CD14-positive monocyte (primary cell): ENCODE data around the gene PDE6H. TPM values are rescaled to one million over a fixed set of nuclear protein-coding genes. Genes with fewer than 3 reads are reported as not detected.
A peak's percentile ranks its signal among the peaks of the same experiment; 100 is the strongest.

Experiments
- DNase-seq, 3 donors: peaks; one replicate each; pipeline ENCODE4 v3.0.0-alpha.2; 2011 to 2022
- H2AFZ ChIP-seq: 2 replicates; pipeline ENCODE4 v1.6.0; 2012; ENCODE audit warnings: mild to moderate bottlenecking, low read depth, low read length, inconsistent platforms; ENCODE audit not compliant: insufficient read depth, poor library complexity, severe bottlenecking
- H3K27ac ChIP-seq, 2 donors: 1 replicate in 1 of 2; 2 replicates in 1 of 2; pipeline ENCODE4 v1.5.1; 2012 to 2013; ENCODE audit warnings: low read length in 2 of 2, control low read depth in 1 of 2, inconsistent platforms in 1 of 2, low read depth in 1 of 2, mild to moderate bottlenecking in 1 of 2
- H3K27me3 ChIP-seq, 2 donors: one replicate each; pipeline versions ENCODE4 v1.6.0 to v1.6.1; 2011 to 2013; ENCODE audit warnings: low read length in 2 of 2; ENCODE audit not compliant: control insufficient read depth in 2 of 2, insufficient read depth in 2 of 2
- H3K36me3 ChIP-seq, 2 donors: replicated peaks in 1 of 2; 1 replicate in 1 of 2; 2 replicates in 1 of 2; pipeline versions ENCODE4 v1.5.1 to v1.6.1; 2012 to 2013; ENCODE audit warnings: low read length in 2 of 2, control low read depth in 1 of 2, inconsistent platforms in 1 of 2, mild to moderate bottlenecking in 1 of 2; ENCODE audit not compliant: insufficient read depth in 2 of 2, control insufficient read depth in 1 of 2
- H3K4me1 ChIP-seq, 2 donors: 1 replicate in 1 of 2; 2 replicates in 1 of 2; pipeline versions ENCODE4 v1.5.1 to v1.6.1; 2012 to 2013; ENCODE audit warnings: low read length in 2 of 2, control low read depth in 1 of 2, inconsistent platforms in 1 of 2, mild to moderate bottlenecking in 1 of 2, moderate library complexity in 1 of 2; ENCODE audit not compliant: insufficient read depth in 2 of 2, control insufficient read depth in 1 of 2
- H3K4me2 ChIP-seq: replicated peaks from 2 replicates; pipeline ENCODE3; 2012; ENCODE audit warnings: low read length, moderate library complexity, mild to moderate bottlenecking; ENCODE audit not compliant: poor library complexity, severe bottlenecking; ENCODE audit errors: extremely low read depth
- H3K4me3 ChIP-seq, 3 experiments: fragments of 200-600 bp in 1 of 3; sonication (generic) in 1 of 3; replicated peaks in 1 of 3; 1 replicate in 2 of 3; 2 replicates in 1 of 3; pipeline ENCODE4 v1.5.1; 2011 to 2013; ENCODE audit warnings: low read length in 3 of 3, mild to moderate bottlenecking in 3 of 3, control low read depth in 2 of 3, low read depth in 2 of 3, inconsistent platforms in 1 of 3, moderate library complexity in 1 of 3
- H3K79me2 ChIP-seq: 2 replicates; pipeline ENCODE4 v1.6.0; 2012; ENCODE audit warnings: mild to moderate bottlenecking, control low read depth, inconsistent platforms, low read length, moderate library complexity; ENCODE audit not compliant: insufficient read depth
- H3K9ac ChIP-seq: 2 replicates; pipeline ENCODE4 v1.6.0; 2017; ENCODE audit warnings: low read length, mild to moderate bottlenecking; ENCODE audit not compliant: insufficient read depth, poor library complexity, severe bottlenecking
- H3K9me3 ChIP-seq, 2 donors: replicated peaks in 1 of 2; 1 replicate in 1 of 2; 2 replicates in 1 of 2; pipeline versions ENCODE4 v1.5.1 to v1.6.1; 2012 to 2013; ENCODE audit warnings: low read length in 2 of 2, control low read depth in 1 of 2; ENCODE audit not compliant: control insufficient read depth in 1 of 2, insufficient read depth in 1 of 2
- H4K20me1 ChIP-seq: 2 replicates; pipeline ENCODE4 v1.6.0; 2012; ENCODE audit warnings: mild to moderate bottlenecking, low read length, control low read depth, moderate library complexity; ENCODE audit not compliant: insufficient read depth
- H3K27ac Mint-ChIP-seq, 7 donors: one replicate each; pipeline ENCODE4 v1.8.0; 2020; ENCODE audit warnings: mild to moderate bottlenecking in 7 of 7, mixed read lengths in 7 of 7, moderate library complexity in 6 of 7, inconsistent platforms in 2 of 7
- H3K27me3 Mint-ChIP-seq, 3 donors: one replicate each; pipeline ENCODE4 v1.8.0; 2021 to 2022; ENCODE audit warnings: low read depth in 3 of 3, mild to moderate bottlenecking in 3 of 3, mixed read lengths in 3 of 3, moderate library complexity in 3 of 3, inconsistent platforms in 1 of 3
- H3K36me3 Mint-ChIP-seq, 2 donors: one replicate each; pipeline ENCODE4 v1.8.0; 2020; ENCODE audit warnings: mixed read lengths in 2 of 2, inconsistent platforms in 1 of 2, mild to moderate bottlenecking in 1 of 2
- H3K4me1 Mint-ChIP-seq: one replicate; pipeline ENCODE4 v1.8.0; 2020; ENCODE audit warnings: mild to moderate bottlenecking, mixed read lengths
- H3K4me3 Mint-ChIP-seq, 2 donors: one replicate each; pipeline ENCODE4 v1.8.0; 2020; ENCODE audit warnings: mild to moderate bottlenecking in 2 of 2, mixed read lengths in 2 of 2, moderate library complexity in 1 of 2
- H3K9me3 Mint-ChIP-seq, 7 donors: one replicate each; pipeline ENCODE4 v1.8.0; 2020 to 2022; ENCODE audit warnings: mixed read lengths in 7 of 7, mild to moderate bottlenecking in 6 of 7, moderate library complexity in 6 of 7, inconsistent platforms in 2 of 7
- WGBS: methylation state at CpG from one replicate; pipeline ENCODE4 v1.1.5; 2013; ENCODE audit warnings: missing lambda C conversion rate; ENCODE audit not compliant: insufficient coverage; 5-methylcytosine and 5-hydroxymethylcytosine counted together
- intact Hi-C, 2 donors: fragments of 100-400 bp; cut with micrococcal nuclease; formaldehyde crosslinking; loops; one replicate each; pipeline versions ENCODE4 v1.15.0 to v1.15.1; 2023
- polyA plus RNA-seq, 3 donors: library from polyadenylated mRNA; depleted of rRNA in 1 of 3; unstranded in 2 of 3; stranded (reverse) in 1 of 3; fragments of 300-500 nt in 2 of 3; fragments of >200 nt in 1 of 3; fragmentation: Illumina TruSeq in 2 of 3; gene quantifications; 1 replicate in 2 of 3; 2 replicates in 1 of 3; pipeline ENCODE4 v1.2.3, GENCODE V29; 2012 to 2021
- TF ChIP-seq, protein P1 (sequence below): fragments of 200-600 bp; IDR thresholded peaks from one replicate; pipeline ENCODE4 v1.8.0; 2022; ENCODE audit warnings: antibody characterized with exemption, mild to moderate bottlenecking

PDE6H gene
- polyA plus RNA-seq, 3 donors = 0.33 to 0.56 TPM; not detected in 1

- no peak overlapping the region for H2AFZ ChIP-seq
- peak overlapping the region; percentile 88 to 96 for H3K27ac ChIP-seq
- no peaks in the 10 kb centered on the region for H3K27me3 ChIP-seq
- peaks cover 82 to 93% of the 10 kb centered on the region in 2 donors for H3K4me1 ChIP-seq
- H3K27ac Mint-ChIP-seq = peak overlapping the region; percentile 95 to 99 (median 99)
- peaks cover 85% of the 10 kb centered on the region for H3K79me2 ChIP-seq
- H4K20me1 ChIP-seq = peaks cover 56% of the 10 kb centered on the region
- peaks cover 10 to 14% of the 10 kb centered on the region in 2 donors for H3K36me3 Mint-ChIP-seq
- no peaks in the 10 kb centered on the region for H3K27me3 Mint-ChIP-seq
- H3K4me1 Mint-ChIP-seq = peaks cover 86% of the 10 kb centered on the region
- DNase-seq = no peak
- TF ChIP-seq, protein P1, sequence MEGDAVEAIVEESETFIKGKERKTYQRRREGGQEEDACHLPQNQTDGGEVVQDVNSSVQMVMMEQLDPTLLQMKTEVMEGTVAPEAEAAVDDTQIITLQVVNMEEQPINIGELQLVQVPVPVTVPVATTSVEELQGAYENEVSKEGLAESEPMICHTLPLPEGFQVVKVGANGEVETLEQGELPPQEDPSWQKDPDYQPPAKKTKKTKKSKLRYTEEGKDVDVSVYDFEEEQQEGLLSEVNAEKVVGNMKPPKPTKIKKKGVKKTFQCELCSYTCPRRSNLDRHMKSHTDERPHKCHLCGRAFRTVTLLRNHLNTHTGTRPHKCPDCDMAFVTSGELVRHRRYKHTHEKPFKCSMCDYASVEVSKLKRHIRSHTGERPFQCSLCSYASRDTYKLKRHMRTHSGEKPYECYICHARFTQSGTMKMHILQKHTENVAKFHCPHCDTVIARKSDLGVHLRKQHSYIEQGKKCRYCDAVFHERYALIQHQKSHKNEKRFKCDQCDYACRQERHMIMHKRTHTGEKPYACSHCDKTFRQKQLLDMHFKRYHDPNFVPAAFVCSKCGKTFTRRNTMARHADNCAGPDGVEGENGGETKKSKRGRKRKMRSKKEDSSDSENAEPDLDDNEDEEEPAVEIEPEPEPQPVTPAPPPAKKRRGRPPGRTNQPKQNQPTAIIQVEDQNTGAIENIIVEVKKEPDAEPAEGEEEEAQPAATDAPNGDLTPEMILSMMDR = no peak
- peak overlapping the region; percentile 97 for H3K4me2 ChIP-seq
- H3K36me3 ChIP-seq = no peaks in the 10 kb centered on the region
- H3K9ac ChIP-seq = peak overlapping the region; percentile 77
- H3K4me3 Mint-ChIP-seq = peak overlapping the region; percentile 95 to 99
- H3K4me3 ChIP-seq = peak overlapping the region; percentile 82 to 100 (median 95)
- 0% methylated on average over 2 of the region's 4 CpGs for WGBS
- intact Hi-C loops = loop anchor here (2.0 to 10.0 kb wide), 6 partner anchors 21 to 1863 kb away; partner anchors contain the start of gene PLBD1 (in 1 of the 2)
- H3K9me3 Mint-ChIP-seq = peaks cover 0 to 5% (median 0%) of the 10 kb centered on the region in 7 donors
- H3K9me3 ChIP-seq = no peaks in the 10 kb centered on the region
These were observed 12.8 kb upstream of the PDE6H start for GRCh38 chr12:14959916-14960496.

- peak overlapping the region; percentile 95 to 99 (median 99) for H3K27ac Mint-ChIP-seq
- H3K4me2 ChIP-seq = peak overlapping the region; percentile 97
- DNase-seq = peak; percentile 75 to 86 (median 82)
- peaks cover 0 to 5% (median 0%) of the 10 kb centered on the region in 7 donors for H3K9me3 Mint-ChIP-seq
- H3K27ac ChIP-seq = peak overlapping the region; percentile 88 to 96
- TF ChIP-seq, protein P1 = no peak
- peaks cover 89% of the 10 kb centered on the region for H3K4me1 Mint-ChIP-seq
- intact Hi-C loops = loop anchor here (2.0 to 10.0 kb wide), 4 partner anchors 20 to 1864 kb away; no protein-coding TSS in a partner anchor
- H3K9ac ChIP-seq = peak overlapping the region; percentile 77
- H3K36me3 Mint-ChIP-seq = peaks cover 9 to 11% of the 10 kb centered on the region in 2 donors
- H2AFZ ChIP-seq = peak overlapping the region; percentile 48
- H3K79me2 ChIP-seq = peaks cover 78% of the 10 kb centered on the region
- H3K9me3 ChIP-seq = no peaks in the 10 kb centered on the region
- peak overlapping the region; percentile 95 to 99 for H3K4me3 Mint-ChIP-seq
- WGBS = under 1% methylated on average over 7 of the region's 13 CpGs
- H3K36me3 ChIP-seq = no peaks in the 10 kb centered on the region
- H4K20me1 ChIP-seq = peaks cover 48% of the 10 kb centered on the region
- no peaks in the 10 kb centered on the region for H3K27me3 ChIP-seq
- no peaks in the 10 kb centered on the region for H3K27me3 Mint-ChIP-seq
- peaks cover 74 to 93% of the 10 kb centered on the region in 2 donors for H3K4me1 ChIP-seq
- H3K4me3 ChIP-seq = peak overlapping the region; percentile 82 to 100 (median 95)
These were observed 12.0 kb upstream of the PDE6H start for GRCh38 chr12:14960548-14961465.
